Measurements from ENCODE around the gene FBXL3. TPM values are rescaled to one million over a fixed set of nuclear protein-coding genes. Genes with fewer than 3 reads are reported as not detected.

FBXL3 gene
- total RNA-seq (2021; fragmentation: NEBNext Ultra II Directional; extraction: Animal tissue kit (Norgen Biotek cat#: 25700)), result 10 to 100 TPM; 31.6 to 36.5 (median 34.8) TPM
- long read RNA-seq, partial matches to known transcripts, result 0 of 9 reads
- long read RNA-seq, other reads (novel, unspliced or antisense), result 7 of 9 reads

- peak; percentile 94 for DNase-seq
- Mint-ChIP-seq H3K27ac (peak within 1 kb of the TSS; percentile 95), H3K4me3 (peak within 1 kb of the TSS; percentile 98), H3K9me3 (no peaks in the 10 kb centered on the region), H3K4me1 (ENCODE audit: low read depth) (peaks cover 61% of the 10 kb centered on the region), H3K27me3 (ENCODE audit: insufficient read depth) (0 out of 2 replicates have a peak, but pooled peaks cover 1% of the 10 kb centered on the region), H3K36me3 (ENCODE audit: low read depth) (peaks cover 14% of the 10 kb centered on the region)
- no peak for TF ChIP-seq CTCF (IDR thresholded peaks at IDR 0.05)
Observed at GRCh38 chr13:77026861-77027621, at the start of gene FBXL3. Gene FBXL3 (minus strand): TSS chr13:77027159. CDS start chr13:77021860, 5,299 bp downstream.

GRCh38 chr13:77067519-77067918 is 40.6 kb upstream of the FBXL3 start:
- no peak for TF ChIP-seq CTCF (IDR thresholded peaks at IDR 0.05)
- Mint-ChIP-seq H3K9me3 (no peaks in the 10 kb centered on the region), H3K27ac (no peak overlapping the region), H3K36me3 (ENCODE audit: low read depth) (peaks cover 2% of the 10 kb centered on the region), H3K4me1 (ENCODE audit: low read depth) (peaks cover 3% of the 10 kb centered on the region), H3K4me3 (no peak overlapping the region), H3K27me3 (ENCODE audit: insufficient read depth) (no peaks in the 10 kb centered on the region)
- DNase-seq, result no peak

- no peaks in the 10 kb centered on the region for H3K9me3 Mint-ChIP-seq
- DNase-seq, result no peak
- no peak overlapping the region for H3K4me3 Mint-ChIP-seq
- no peak for TF ChIP-seq CTCF (IDR thresholded peaks at IDR 0.05)
- peaks cover 13% of the 10 kb centered on the region for H3K4me1 Mint-ChIP-seq (ENCODE audit: low read depth)
- no peaks in the 10 kb centered on the region for H3K27me3 Mint-ChIP-seq (ENCODE audit: insufficient read depth)
- H3K36me3 Mint-ChIP-seq (ENCODE audit: low read depth), result peaks cover 8% of the 10 kb centered on the region
- no peak overlapping the region for H3K27ac Mint-ChIP-seq
Observed at GRCh38 chr13:77065461-77066147, 38.6 kb upstream of the FBXL3 start.

GRCh38 chr13:77062097-77062496 is 35.1 kb upstream of the FBXL3 start:
- Mint-ChIP-seq H3K27ac (peak overlapping the region; percentile 25), H3K27me3 (ENCODE audit: insufficient read depth) (no peaks in the 10 kb centered on the region), H3K36me3 (ENCODE audit: low read depth) (peaks cover 8% of the 10 kb centered on the region), H3K4me3 (no peak overlapping the region), H3K4me1 (ENCODE audit: low read depth) (peaks cover 13% of the 10 kb centered on the region), H3K9me3 (no peaks in the 10 kb centered on the region)
- TF ChIP-seq CTCF (IDR thresholded peaks at IDR 0.05), result no peak
- DNase-seq, result peak; percentile 7

GRCh38 chr13:77061362-77061761 is 34.4 kb upstream of the FBXL3 start:
- Mint-ChIP-seq H3K4me1 (ENCODE audit: low read depth) (peaks cover 13% of the 10 kb centered on the region), H3K36me3 (ENCODE audit: low read depth) (peaks cover 8% of the 10 kb centered on the region), H3K9me3 (no peaks in the 10 kb centered on the region), H3K27ac (no peak overlapping the region), H3K27me3 (ENCODE audit: insufficient read depth) (no peaks in the 10 kb centered on the region), H3K4me3 (no peak overlapping the region)
- no peak for TF ChIP-seq CTCF (IDR thresholded peaks at IDR 0.05)
- DNase-seq, result no peak
